22Rv1 (cell line): Measurements from ENCODE around the gene HIVEP3.
"Not testable (repeated sequence)": the region's sequence is repeated elsewhere in the genome, so short reads cannot be mapped to it uniquely, and the experiment has no call there.

Experiments used
- H3K27ac ChIP-seq: fragments of 450-650 bp; 2 replicates; pipeline ENCODE4 v1.5.1; 2017
- CTCF ChIP-seq: fragments of 450-650 bp; IDR thresholded peaks from 2 replicates; pipeline ENCODE4 v1.5.1; 2017; ENCODE audit warnings: mild to moderate bottlenecking
- ZFX ChIP-seq: fragments of 450-650 bp; IDR thresholded peaks from 2 replicates; pipeline ENCODE4 v1.6.1; 2017; ENCODE audit warnings: antibody characterized with exemption, borderline replicate concordance

Gene HIVEP3

DNA sequence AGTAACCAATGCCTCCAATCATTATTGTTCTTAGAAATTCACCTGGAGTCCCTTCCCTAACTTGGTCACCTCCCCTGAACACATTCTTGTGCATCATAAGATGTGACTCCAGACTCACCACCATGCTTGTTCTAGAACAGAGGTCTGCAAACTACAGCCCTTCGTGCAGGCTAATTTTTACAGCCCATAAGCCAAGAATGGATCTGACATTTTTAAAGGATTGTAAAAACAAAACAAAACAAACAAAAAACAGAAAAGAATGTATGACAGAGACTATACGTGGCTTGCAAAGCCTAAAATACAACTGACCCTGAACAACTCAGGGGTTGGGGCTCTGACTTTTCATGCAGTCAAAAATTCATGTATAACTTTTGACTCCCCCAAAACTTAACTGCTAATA is 6.2 kb upstream of the HIVEP3 start:
- no peak overlapping the region for H3K27ac ChIP-seq
- TF ChIP-seq CTCF, result no peak
- TF ChIP-seq ZFX, result no peak

DNA sequence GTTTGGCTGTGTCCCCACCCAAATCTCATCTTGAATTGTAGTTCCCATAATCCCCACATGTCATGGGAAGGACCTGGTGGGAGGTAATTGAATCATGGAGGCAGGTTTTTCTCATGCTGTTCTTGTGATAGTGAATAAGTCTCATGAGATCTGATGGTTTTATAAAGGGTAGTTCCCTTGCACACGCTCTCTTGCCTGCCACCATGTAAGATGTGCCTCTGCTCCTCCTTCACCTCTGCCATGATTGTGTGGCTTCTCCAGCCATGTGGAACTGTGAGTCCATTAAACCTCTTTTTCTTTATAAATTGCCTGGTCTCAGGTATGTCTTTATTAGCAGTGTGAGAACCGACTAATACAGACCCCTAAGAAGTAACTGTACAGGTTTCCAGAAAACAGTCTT is 2.5 kb upstream of the HIVEP3 start:
- H3K27ac ChIP-seq, result not testable (repeated sequence)

- peak overlapping the region; percentile 78 for H3K27ac ChIP-seq
- TF ChIP-seq CTCF (no peak), ZFX (no peak)
Observed at GRCh38 chr1:41920658-41921057, 1.9 kb upstream of the HIVEP3 start.

DNA sequence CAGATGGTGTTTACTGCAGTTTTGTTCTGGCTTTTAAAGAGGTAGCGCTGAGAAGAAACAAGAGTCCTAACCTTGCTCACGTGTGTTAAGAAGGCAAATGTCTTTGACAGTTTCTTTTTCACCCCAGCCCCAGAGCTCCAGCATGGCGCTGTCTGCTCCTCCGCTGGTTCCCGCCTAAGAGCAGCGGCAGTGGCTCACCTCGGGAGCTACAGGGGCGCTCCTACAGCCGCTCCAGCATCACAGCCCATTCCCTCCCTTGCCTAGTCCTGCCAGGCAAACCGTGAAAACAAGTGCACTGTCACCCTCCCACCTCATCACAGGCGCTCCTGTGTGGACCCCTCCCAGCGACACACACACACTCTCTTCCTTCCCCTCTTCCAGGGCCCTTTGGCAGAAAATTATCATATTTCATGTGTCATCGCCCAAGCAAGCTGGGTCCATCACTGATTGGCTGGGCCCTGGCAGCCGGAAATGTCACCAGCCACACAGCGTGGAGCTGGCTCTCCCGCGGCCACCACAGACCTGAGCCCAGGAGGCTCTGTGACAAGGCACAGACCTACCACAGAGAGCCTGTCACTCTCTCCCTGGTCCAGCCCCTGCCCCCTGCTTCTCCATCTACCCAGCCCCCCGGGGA is 1.2 kb upstream of the HIVEP3 start:
- peak overlapping the region; percentile 78 for H3K27ac ChIP-seq
- TF ChIP-seq CTCF (no peak), ZFX (no peak)

DNA sequence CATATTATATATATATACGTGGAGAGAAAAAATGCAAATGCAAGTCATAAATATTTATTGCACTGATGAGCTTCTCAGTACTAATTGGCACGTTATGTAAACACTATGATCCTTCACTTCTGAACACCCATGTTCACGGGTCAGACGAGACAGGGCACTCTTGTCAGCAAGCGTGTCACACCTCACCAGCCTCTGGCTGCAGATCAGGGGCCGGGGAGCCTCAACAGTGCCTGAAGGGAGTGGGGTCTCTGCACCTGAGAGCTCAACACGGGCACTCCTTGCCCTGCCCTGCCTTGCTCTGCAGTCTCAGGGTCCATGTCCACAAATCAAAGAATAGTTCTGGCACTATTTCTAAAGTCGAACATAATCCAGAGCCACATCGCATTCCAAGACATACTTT is 409 bp upstream of the HIVEP3 start:
- peak overlapping the region; percentile 78 for H3K27ac ChIP-seq

GRCh38 chr1:41917835-41918449 is 780 bp downstream of the HIVEP3 start:
- TF ChIP-seq CTCF (no peak), ZFX (no peak)
- peak overlapping the region; percentile 78 for H3K27ac ChIP-seq

More for the DNA sequence above, 409 bp upstream of the HIVEP3 start:
- TF ChIP-seq CTCF, result no peak
- no peak for TF ChIP-seq ZFX

DNA sequence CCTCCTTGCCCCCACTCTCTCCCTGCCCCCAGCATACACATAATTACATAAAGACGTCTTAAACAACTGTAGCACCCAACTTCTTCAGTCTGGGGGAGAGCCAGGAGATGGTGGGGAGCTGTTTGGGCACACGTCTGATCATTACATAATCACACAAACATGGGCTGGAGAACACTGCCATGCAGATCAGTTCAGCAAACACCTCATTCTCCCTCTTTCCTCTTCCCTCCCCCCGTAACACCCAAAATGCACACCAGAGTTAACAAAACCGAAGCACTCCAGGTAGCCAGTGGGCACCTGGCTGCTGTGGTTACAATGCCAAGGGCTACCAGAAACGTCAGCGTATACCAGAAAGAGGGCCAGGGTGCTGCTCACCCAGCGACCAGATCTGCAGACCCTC is 1.6 kb downstream of the HIVEP3 start:
- TF ChIP-seq ZFX (no peak), CTCF (no peak)

More for the DNA sequence above, 1.6 kb downstream of the HIVEP3 start:
- peak overlapping the region; percentile 53; the same call in 1 of the 2 replicates for H3K27ac ChIP-seq
